Measurements from ENCODE around the gene ZNF547. TPM values are rescaled to one million over a fixed set of nuclear protein-coding genes. Genes with fewer than 3 reads are reported as not detected.

The ZNF547 gene
- 1 to 10 TPM; 4.6 TPM for total RNA-seq

DNA sequence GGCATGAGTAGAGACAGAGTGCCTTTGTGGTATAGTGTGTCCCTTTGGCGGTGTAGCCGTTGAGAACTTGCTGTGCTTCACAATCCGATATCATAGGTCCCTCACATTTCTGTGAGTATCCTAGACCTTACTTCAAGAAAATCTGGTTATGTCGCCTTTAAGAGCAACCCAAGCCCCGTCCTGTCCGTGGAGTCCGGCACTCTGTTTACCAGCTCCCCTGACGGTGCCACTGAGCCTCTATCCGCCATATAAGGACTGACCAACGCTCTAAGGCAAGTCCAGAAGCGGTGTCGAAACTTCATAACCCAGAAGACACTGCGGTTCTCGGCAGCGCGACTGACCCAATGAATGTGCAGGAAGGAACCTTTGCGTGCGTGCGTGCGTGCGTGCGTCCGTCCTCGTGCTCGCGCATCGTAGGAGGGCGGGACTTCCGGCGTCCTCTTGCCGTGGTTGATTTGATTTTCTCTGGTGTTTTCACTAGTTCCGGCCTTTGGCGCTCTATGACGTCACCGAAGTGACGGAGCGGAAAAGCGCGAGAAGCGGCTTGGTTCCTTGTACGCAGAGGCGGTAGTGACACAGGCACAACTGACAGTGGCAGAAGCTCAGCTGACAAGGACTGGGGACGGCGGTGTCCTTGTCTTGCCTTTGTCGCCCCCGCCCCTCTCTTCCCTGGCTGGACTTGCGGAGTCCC lies at the start of gene ZNF547, which contains the start of gene TRAPPC2B:
TSS of gene ZNF547 (plus strand) at position 555 of the 691 bp plus-strand sequence. CDS start 5,005 bp downstream, outside the sequence.
TSS of gene TRAPPC2B (plus strand) at position 555 of the 691 bp plus-strand sequence. CDS start 1,283 bp downstream, outside the sequence.
- Mint-ChIP-seq H3K27me3 (no peaks in the 10 kb centered on the region), H3K27ac (peak within 1 kb of the TSS; percentile 98), H3K4me1 (peaks cover 15% of the 10 kb centered on the region), H3K4me3 (peak within 1 kb of the TSS; percentile 88), H3K9me3 (peaks cover 31% of the 10 kb centered on the region), H3K36me3 (ENCODE audit: low read depth) (peaks cover 50% of the 10 kb centered on the region)
- DNase-seq = peak; percentile 99
- ChIA-PET CTCF (interaction anchor here (0.5 to 1.3 kb wide), 3 partner anchors 10 to 26 kb away, joined by 3 to 5 read pairs (median 3); partner anchors contain the start of gene ZNF548), POLR2A (interaction anchor here (0.7 kb wide), 1 partner anchor 432 kb away, joined by 3 read pairs; no protein-coding TSS in a partner anchor)

GRCh38 chr19:57314146-57314545 lies 49.2 kb upstream of the ZNF547 start:
- Mint-ChIP-seq H3K4me3 (no peak overlapping the region), H3K9me3 (peaks cover 32% of the 10 kb centered on the region), H3K4me1 (no peaks in the 10 kb centered on the region), H3K27me3 (peaks cover 50% of the 10 kb centered on the region), H3K27ac (no peak overlapping the region), H3K36me3 (ENCODE audit: low read depth) (no peaks in the 10 kb centered on the region)
- POLR2A ChIA-PET = no interaction called here
- CTCF ChIA-PET = no interaction called here
- DNase-seq = no peak

DNA sequence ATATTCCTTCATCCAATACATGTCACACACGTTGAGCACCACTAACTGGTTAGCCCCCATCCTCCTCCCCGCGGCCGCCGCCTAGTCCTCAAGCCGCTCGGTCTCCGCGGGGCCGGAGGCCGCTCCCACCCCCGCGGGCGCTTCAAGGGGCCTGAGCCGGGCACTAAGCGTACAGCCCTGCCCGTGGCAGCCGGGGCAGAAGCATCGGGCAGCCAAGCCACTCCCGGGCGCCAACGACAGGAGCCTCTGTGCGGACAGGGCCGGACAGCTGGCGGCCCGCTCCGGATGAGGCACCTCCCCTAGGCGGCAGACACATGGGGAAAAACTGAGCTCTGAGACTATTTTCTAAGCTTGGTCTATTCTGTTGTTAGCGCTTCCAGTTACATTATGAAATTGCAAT lies 45.8 kb upstream of the ZNF547 start:
- peaks cover 24% of the 10 kb centered on the region for H3K9me3 Mint-ChIP-seq
- ChIA-PET CTCF (no interaction called here), POLR2A (no interaction called here)
- H3K4me1 Mint-ChIP-seq = peaks cover 23% of the 10 kb centered on the region
- no peak overlapping the region for H3K27ac Mint-ChIP-seq
- H3K27me3 Mint-ChIP-seq = peaks cover 50% of the 10 kb centered on the region
- H3K36me3 Mint-ChIP-seq (ENCODE audit: low read depth) = peaks cover 15% of the 10 kb centered on the region
- H3K4me3 Mint-ChIP-seq = no peak overlapping the region
- DNase-seq = no peak

DNA sequence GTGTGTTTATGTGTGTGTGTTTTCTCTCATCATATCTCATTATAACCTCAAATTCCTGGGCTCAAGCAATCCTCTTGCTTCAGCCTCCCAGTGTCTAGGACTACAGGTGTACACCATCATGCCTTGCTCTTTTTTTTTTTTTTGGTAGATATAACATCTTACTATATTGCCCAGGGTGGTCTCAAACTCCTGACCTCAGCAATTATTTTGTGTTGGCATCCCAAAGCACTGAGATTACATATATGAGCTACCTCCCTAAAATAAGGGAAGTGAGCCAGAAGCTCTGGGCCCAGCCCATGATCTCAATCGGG lies 43.5 kb upstream of the ZNF547 start:
- Mint-ChIP-seq H3K27me3 (peaks cover 36% of the 10 kb centered on the region), H3K4me3 (peak overlapping the region; percentile 85), H3K4me1 (peaks cover 29% of the 10 kb centered on the region), H3K9me3 (peaks cover 30% of the 10 kb centered on the region), H3K36me3 (ENCODE audit: low read depth) (peaks cover 35% of the 10 kb centered on the region), H3K27ac (peak overlapping the region; percentile 97)
- CTCF ChIA-PET = interaction anchor here (0.6 kb wide), 1 partner anchor 56 kb away, joined by 3 read pairs; no protein-coding TSS in a partner anchor
- POLR2A ChIA-PET = no interaction called here
- DNase-seq = no peak

DNA sequence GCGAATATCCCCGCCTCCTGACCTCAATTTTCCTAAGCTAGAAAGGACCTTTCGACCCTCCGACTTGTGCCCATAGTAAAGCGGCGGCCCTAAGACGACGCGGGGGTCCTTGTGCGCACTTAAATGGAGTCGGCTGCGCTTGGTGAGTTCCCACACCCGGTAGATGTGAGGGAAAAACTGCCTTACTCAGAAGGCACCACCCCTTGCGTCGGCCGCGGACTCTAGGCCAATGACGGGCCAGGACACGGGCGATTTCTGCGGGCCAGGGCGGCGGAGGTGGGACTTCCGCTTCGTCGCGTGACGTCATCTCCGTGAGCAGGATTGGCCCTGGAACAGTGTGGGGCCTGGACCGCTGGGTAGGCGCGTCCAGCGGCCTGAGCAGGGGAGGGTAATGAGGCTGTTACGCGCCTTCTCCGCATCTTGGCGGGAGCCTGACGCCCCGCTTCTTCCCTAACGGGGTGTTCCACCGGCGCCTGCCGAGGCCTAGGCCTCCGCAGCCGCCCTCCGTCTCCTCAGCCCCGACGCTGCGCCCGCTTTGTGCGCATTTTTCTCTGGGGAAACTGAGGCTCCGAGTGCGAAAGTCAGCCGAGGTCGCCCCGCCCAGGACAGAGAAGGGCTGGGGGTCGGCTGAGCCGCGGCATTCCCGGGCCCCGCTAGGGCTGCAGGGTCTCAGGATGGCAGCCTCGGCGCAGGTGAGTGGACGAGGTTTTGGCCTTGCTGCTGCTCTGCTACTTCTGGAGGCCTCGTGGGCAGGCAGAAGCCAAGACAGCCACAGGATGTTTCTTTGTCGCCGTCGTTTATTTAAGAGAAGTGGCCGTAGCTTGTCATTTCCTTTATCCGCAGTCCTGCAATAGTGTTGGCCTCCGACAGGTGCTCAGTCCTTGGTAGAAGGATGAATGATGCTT lies 42.9 kb upstream of the ZNF547 start, which contains the start of gene ZNF543:
TSS of gene ZNF543 (plus strand) at position 293 of the 905 bp plus-strand sequence. CDS start at position 675, 382 bp downstream.
- Mint-ChIP-seq H3K27me3 (peaks cover 30% of the 10 kb centered on the region), H3K9me3 (peaks cover 26% of the 10 kb centered on the region), H3K4me1 (peaks cover 29% of the 10 kb centered on the region), H3K27ac (peak within 1 kb of the TSS; percentile 97), H3K36me3 (ENCODE audit: low read depth) (peaks cover 41% of the 10 kb centered on the region), H3K4me3 (peak within 1 kb of the TSS; percentile 85)
- DNase-seq = peak; percentile 95
- ChIA-PET CTCF (interaction anchor here (0.6 kb wide), 1 partner anchor 56 kb away, joined by 3 read pairs; no protein-coding TSS in a partner anchor), POLR2A (no interaction called here)

- CTCF ChIA-PET = interaction anchor here (1.1 kb wide), 1 partner anchor 1199 kb away, joined by 3 read pairs; no protein-coding TSS in a partner anchor
- peaks cover 29% of the 10 kb centered on the region for H3K4me1 Mint-ChIP-seq
- H3K27ac Mint-ChIP-seq = peak overlapping the region; percentile 97
- H3K36me3 Mint-ChIP-seq (ENCODE audit: low read depth) = peaks cover 48% of the 10 kb centered on the region
- H3K9me3 Mint-ChIP-seq = peaks cover 23% of the 10 kb centered on the region
- POLR2A ChIA-PET = no interaction called here
- no peak for DNase-seq
- peaks cover 23% of the 10 kb centered on the region for H3K27me3 Mint-ChIP-seq
- peak overlapping the region; percentile 85 for H3K4me3 Mint-ChIP-seq
Observed at GRCh38 chr19:57321116-57321515, 42.2 kb upstream of the ZNF547 start.

- peaks cover 54% of the 10 kb centered on the region for H3K36me3 Mint-ChIP-seq (ENCODE audit: low read depth)
- H3K4me3 Mint-ChIP-seq = peak overlapping the region; percentile 85
- H3K27me3 Mint-ChIP-seq = peaks cover 17% of the 10 kb centered on the region
- peaks cover 19% of the 10 kb centered on the region for H3K9me3 Mint-ChIP-seq
- POLR2A ChIA-PET = no interaction called here
- peak overlapping the region; percentile 97 for H3K27ac Mint-ChIP-seq
- H3K4me1 Mint-ChIP-seq = peaks cover 29% of the 10 kb centered on the region
- CTCF ChIA-PET = interaction anchor here (0.6 to 1.1 kb wide), 2 partner anchors 141 to 1198 kb away, joined by 3 read pairs; no protein-coding TSS in a partner anchor
- DNase-seq = no peak
Observed at GRCh38 chr19:57321751-57322150, 41.6 kb upstream of the ZNF547 start.

DNA sequence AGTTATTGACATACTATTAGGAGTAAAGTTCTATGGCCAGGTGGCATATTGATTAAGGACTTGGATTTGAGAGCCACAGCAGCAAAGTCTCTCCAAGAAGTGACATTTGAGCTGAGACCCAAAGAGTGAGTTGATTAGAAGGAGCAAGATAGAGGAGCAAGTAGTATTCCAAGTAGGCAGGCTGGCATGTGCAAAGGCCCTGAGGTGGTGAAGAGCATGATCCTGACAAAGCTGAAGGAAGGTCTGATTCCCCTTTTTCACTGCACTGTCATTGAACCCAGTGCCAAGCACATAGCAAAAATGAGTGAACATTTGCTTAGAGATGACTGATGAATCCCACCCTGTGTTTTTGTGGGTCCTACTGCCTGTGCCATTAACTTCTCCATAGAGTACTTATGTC lies 38.4 kb upstream of the ZNF547 start:
- Mint-ChIP-seq H3K36me3 (ENCODE audit: low read depth) (peaks cover 85% of the 10 kb centered on the region), H3K4me1 (peaks cover 25% of the 10 kb centered on the region), H3K9me3 (peaks cover 42% of the 10 kb centered on the region), H3K27ac (no peak overlapping the region), H3K27me3 (no peaks in the 10 kb centered on the region), H3K4me3 (no peak overlapping the region)
- CTCF ChIA-PET = no interaction called here
- POLR2A ChIA-PET = no interaction called here
- no peak for DNase-seq

GRCh38 chr19:57327993-57328392 lies 35.4 kb upstream of the ZNF547 start:
- ChIA-PET CTCF (no interaction called here), POLR2A (no interaction called here)
- Mint-ChIP-seq H3K27me3 (no peaks in the 10 kb centered on the region), H3K27ac (no peak overlapping the region), H3K4me3 (no peak overlapping the region), H3K9me3 (peaks cover 46% of the 10 kb centered on the region), H3K36me3 (ENCODE audit: low read depth) (peaks cover 81% of the 10 kb centered on the region), H3K4me1 (peaks cover 2% of the 10 kb centered on the region)
- no peak for DNase-seq

DNA sequence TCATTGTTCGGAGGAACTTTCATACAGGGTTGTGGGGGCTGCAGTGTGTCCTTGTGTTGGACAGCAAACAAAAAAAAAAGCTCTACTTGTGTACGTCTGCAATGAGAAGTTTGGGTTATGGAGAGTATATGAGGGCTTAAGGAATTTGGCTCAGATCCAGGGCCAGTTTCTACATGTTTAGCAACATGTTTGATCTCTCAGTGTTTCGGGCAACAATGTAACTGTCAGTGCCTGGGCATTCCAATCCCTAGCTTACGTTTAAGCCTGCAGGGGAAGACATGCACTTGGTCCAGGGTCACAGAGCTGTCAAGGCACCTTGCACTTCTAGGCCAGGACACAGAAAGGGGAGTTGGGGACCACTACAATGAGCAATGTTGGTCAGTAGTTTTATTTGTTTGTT lies 29.2 kb upstream of the ZNF547 start:
- CTCF ChIA-PET = no interaction called here
- H3K4me1 Mint-ChIP-seq = no peaks in the 10 kb centered on the region
- POLR2A ChIA-PET = no interaction called here
- peaks cover 38% of the 10 kb centered on the region for H3K9me3 Mint-ChIP-seq
- DNase-seq = no peak
- no peak overlapping the region for H3K27ac Mint-ChIP-seq
- H3K36me3 Mint-ChIP-seq (ENCODE audit: low read depth) = peaks cover 44% of the 10 kb centered on the region
- no peaks in the 10 kb centered on the region for H3K27me3 Mint-ChIP-seq
- H3K4me3 Mint-ChIP-seq = no peak overlapping the region

GRCh38 chr19:57338877-57339276 lies 24.5 kb upstream of the ZNF547 start:
- POLR2A ChIA-PET = interaction anchor here (0.6 kb wide), 1 partner anchor 16 kb away, joined by 3 read pairs; no protein-coding TSS in a partner anchor

DNA sequence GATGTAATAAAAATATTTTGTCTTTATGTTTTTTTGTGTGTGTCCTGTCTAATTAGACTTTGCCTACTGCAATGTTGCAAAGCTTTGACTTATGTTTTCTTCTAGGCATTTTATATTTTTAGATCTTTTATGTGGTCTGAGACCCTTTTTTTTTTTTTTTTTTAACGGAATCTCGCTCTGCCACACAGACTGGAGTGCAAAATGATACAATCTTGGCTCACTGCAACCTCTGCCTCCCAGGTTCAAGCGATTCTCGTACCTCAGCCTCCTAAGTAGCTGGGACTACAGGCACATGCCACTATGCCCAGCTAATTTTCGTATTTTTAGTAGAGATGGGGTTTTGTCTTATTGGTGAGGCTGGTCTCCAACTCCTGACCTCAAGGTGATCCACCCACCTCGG lies 20.8 kb upstream of the ZNF547 start:
- no peak overlapping the region for H3K4me3 Mint-ChIP-seq
- ChIA-PET POLR2A (no interaction called here), CTCF (no interaction called here)
- no peak for DNase-seq
- H3K27me3 Mint-ChIP-seq = no peaks in the 10 kb centered on the region
- H3K27ac Mint-ChIP-seq = no peak overlapping the region
- H3K4me1 Mint-ChIP-seq = no peaks in the 10 kb centered on the region
- H3K9me3 Mint-ChIP-seq = peaks cover 14% of the 10 kb centered on the region
- peaks cover 7% of the 10 kb centered on the region for H3K36me3 Mint-ChIP-seq (ENCODE audit: low read depth)

More at GRCh38 chr19:57338877-57339276, 24.5 kb upstream of the ZNF547 start:
- no peak overlapping the region for H3K4me3 Mint-ChIP-seq
- peaks cover 20% of the 10 kb centered on the region for H3K36me3 Mint-ChIP-seq (ENCODE audit: low read depth)
- no peaks in the 10 kb centered on the region for H3K27me3 Mint-ChIP-seq
- no peak overlapping the region for H3K27ac Mint-ChIP-seq
- CTCF ChIA-PET = no interaction called here
- no peaks in the 10 kb centered on the region for H3K4me1 Mint-ChIP-seq
- DNase-seq = no peak
- peaks cover 27% of the 10 kb centered on the region for H3K9me3 Mint-ChIP-seq

GRCh38 chr19:57348136-57348535 lies 15.2 kb upstream of the ZNF547 start:
- Mint-ChIP-seq H3K27me3 (no peaks in the 10 kb centered on the region), H3K4me3 (no peak overlapping the region), H3K4me1 (peaks cover 29% of the 10 kb centered on the region), H3K9me3 (peaks cover 16% of the 10 kb centered on the region), H3K36me3 (ENCODE audit: low read depth) (peaks cover 31% of the 10 kb centered on the region), H3K27ac (no peak overlapping the region)
- ChIA-PET POLR2A (no interaction called here), CTCF (no interaction called here)
- DNase-seq = no peak

All from activated CD4-positive, alpha-beta T cell treated with anti-CD3 and anti-CD28 coated beads, Interleukin-2, amount 10 ng/mL, durations not matched to agents 7 days and 5 days (primary cell).